ENCODE results near the gene MKLN1.

MKLN1 gene

DNA sequence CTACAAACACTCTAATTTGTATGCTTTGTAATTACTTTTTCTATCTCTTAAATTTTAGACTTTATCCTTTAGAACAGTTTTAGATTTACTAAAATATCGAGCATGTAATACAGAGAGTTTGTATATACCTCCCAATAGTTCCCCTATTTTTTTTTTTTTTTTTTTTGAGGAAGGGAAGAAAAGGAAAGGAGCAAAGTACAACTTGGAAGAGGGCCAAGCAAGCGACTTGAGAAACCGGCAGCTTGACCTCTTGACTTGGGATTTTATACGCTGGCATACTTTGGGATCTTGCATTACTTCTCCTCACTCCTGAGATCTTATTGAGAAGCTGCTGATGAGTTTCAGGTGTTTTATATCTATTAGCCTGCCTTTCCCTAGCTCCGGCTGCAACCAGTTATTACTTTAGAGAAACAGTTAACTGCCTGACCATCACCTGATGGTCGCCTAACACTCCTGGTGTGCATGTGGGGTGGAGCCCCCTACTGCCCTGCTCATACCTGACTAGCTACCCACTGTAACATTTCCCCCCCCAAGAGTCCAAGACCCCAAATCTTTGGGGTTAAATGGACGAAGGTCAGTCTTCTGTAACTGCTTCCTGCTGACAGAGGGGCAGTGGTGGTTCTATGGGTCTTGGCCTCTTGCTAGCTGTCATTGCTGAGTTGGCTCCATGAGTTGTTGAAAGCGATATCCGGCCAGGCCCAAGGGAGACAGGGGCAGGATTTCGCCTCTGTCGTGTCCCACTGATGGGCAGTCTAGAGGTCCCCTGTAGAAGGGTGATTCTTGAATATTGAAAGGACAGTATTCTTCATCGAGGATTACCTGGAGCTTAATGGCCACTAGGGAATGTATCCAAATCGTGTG lies 28.5 kb downstream of the MKLN1 start:
- no peak for DNase-seq

DNA sequence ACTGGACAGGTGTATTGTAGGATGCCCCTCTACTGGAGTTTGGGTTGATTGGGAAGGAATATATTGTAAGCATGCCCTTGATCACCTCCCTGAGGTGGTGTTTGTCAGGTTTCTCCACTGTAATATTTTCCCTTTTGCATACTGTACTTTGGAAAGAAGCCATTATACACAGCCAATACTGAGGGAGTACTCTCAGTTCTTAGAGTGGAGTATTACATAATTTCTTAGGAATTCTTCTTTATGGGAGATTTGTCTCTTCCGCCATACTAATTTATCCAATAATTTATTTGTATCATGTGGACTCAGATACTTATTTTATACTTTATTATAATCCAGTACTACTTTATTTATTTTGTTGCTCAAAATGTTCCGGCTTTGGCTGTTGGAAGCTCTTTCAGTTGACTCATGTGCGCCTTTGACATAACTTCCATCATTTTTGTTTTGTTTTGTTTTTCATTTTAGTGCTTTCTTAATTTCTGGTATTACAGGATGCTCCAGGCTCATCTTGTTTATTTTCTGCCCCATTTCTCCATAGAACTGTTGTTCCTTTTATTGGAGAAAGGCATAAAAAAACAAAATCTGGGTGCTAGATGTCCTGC lies 29.7 kb downstream of the MKLN1 start:
- no peak for DNase-seq

DNA sequence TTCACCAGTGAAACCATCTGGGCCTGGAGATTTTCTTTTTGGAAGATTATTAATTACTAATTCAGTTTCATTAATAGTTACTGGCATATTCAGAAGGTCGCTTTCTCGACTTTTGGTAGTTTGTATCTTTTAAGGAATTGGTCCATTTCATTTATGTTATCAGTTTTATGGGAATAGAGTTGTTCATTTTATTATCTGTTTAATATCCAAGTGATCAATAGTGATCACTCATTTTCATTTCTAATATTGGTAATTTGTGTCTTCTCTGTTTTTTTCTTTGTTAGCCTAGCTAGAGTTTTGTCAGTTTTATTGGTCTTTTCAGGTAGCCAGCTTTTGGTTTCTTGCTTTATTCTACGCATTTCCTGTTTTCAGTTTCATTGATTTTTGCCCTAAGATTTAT lies 31.0 kb downstream of the MKLN1 start:
- no peak for DNase-seq

- no peak for DNase-seq
Measured at GRCh38 chr7:131359136-131359776, 31.6 kb downstream of the MKLN1 start.

GRCh38 chr7:131363719-131364118 lies 36.0 kb downstream of the MKLN1 start:
- no peak for DNase-seq

DNA sequence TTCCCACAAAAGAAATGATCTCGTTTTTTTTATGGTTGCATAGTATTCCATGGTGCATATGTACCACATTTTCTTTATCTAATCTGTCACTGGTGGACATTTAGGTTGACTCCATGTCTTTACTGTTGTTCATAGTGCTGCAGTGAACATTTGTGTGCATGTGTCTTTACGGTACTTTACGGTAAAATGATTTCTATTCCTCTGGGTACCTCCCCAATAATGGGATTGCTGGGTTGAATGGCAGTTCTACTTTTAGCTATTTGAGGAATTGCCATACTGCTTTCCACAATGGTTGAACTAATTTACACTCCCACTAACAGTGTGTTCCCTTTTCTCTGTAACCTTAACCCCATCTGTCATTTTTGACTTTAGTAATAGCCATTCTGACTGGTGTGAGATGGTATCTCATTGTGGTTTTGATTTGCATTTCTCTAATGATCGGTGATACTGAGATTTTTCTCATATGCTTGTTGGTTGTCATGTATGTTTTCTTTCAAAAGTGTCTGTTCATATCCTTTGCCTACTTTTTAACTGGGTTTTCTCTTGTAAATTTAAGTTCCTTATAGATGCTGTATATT lies 37.2 kb downstream of the MKLN1 start:
- no peak for DNase-seq

- DNase-seq = no peak
Measured at GRCh38 chr7:131365838-131366237, 38.2 kb downstream of the MKLN1 start.

DNA sequence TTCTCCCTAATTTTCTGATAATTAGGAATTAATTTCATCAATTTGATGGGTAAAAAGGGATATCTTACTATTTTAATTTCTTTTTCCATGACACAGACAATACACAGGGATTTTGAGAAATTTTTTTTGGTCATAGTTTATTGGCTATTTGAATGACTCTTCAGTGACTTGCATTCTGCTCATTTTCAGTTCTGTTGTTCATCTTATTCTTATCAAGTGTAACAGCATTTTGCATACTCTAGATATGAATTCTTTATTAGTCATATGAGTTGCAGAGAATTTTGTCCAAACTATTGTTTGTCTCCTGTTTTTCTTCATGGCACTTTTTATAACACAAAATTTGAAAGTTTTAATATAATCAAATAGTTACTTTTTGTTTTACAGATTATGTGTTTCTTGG lies 41.7 kb downstream of the MKLN1 start:
- no peak for DNase-seq

DNA sequence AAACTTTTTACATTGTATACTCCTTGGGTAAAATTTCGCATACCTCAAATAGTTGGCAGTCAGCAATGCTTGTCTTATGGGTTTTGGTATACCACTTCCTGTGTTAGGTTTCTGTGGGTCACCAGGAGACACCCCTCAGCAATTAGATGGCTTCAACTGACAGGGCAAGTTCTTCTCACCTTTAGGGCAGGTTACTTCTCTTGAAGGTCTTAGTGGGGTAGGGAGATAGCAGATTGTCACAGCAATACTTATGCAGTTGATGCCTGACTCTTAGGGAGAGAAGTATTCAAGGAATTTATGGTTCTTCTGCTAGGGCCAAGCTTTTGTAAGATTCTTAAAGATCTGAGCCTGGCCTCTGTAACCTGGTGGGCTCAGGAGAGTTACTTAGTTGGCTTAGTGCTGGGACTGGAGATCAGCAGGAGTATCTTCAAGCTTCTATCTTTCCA lies 42.9 kb downstream of the MKLN1 start:
- DNase-seq = no peak

- no peak for DNase-seq
Measured at GRCh38 chr7:131371411-131371810, 43.7 kb downstream of the MKLN1 start.

GRCh38 chr7:131372554-131372953 lies 44.9 kb downstream of the MKLN1 start:
- DNase-seq = no peak

DNA sequence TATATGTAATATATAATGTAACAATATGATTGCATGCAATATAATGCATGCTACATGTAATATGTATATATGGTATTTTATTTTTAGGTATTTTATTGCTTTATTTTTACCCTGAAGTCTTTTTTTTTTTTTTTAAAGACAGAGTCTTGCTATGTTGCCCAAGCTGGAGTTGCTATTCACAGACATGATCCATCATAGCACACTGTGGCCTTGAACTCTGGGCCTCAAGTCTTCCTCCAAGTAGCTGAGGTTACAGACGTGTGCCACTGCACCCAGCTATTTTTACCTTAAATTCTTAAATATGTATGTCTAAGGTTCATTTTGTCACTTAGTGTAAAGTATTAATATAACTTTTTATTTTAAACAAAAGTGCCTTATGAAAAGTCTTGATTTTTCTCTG lies 47.1 kb downstream of the MKLN1 start:
- DNase-seq = no peak

DNA sequence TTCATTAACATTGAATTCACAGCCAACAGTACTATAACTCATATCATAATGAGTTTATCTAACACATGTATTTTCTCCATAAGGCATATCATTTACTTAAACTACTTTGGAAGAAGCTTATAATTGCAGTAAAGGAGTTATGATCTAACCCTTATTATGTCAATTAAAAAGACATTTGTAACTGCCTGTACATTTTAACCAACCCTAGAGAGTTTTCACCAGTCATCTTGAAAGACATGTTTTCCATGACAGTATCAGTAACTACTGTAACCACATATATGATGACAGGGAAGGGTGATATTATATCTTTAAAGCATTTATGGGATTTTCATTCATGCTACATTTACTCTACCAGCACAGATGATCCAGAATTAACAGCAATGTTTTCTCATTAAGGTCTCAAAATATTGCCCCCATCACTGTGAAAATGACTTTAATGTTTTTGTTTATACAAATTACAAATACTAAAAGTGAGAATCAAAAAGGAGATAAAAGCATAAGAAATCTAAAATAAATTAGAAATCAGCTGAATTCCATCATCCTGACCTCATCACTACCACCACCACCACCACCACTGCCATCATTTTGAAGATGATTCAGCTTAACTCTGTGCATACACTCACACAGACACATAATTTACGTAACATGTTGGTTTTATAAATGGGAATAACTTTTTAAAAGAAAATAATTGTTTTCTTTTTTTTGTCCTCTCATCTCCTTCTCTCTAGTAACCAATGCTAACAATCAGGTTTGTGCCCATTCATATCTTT lies 53.6 kb downstream of the MKLN1 start:
- no peak for DNase-seq

GRCh38 chr7:131383417-131384285 lies 56.0 kb downstream of the MKLN1 start:
- DNase-seq = no peak

- no peak for DNase-seq
Measured at GRCh38 chr7:131384286-131384635, 56.6 kb downstream of the MKLN1 start.

- DNase-seq = no peak
Measured at GRCh38 chr7:131385039-131385605, 57.4 kb downstream of the MKLN1 start.

- no peak for DNase-seq
Measured at GRCh38 chr7:131388126-131388525, 60.5 kb downstream of the MKLN1 start.

DNA sequence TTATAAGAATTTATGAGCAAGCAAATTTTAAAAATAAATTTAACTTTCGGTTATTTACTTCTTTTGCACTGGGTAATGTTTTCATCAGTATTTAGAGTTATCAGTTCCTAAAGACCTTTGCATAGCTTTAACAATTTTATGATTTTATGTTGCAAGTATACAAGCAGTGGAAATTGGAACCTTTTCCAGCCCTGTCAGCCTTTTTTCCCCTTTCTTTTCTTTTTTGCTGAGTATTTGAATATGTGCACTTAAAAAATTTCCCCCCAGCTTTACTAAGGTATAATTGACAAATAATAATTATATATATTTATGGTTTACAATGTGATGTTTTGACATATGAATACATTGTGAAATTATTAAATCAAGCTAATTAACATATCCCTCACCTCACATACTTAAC lies 62.6 kb downstream of the MKLN1 start:
- DNase-seq = no peak

DNA sequence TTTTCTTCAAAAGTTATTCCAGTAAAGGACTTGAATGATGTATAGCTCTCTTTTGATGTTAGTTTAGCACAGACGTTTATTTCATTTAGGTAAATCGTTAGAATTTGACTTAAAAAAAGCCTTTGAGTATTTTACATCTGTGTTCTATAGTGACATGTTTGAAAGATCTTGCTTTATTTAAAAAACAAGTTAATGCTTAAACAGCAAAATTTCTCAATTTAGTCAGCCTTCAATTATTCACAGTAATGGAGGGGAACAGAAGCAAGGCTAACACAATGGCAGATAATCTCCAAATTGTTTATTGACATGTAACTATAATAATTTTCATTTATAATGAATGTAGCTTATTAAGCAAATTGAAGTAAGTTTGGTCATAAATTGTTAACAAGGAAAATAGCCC lies 63.5 kb downstream of the MKLN1 start:
- DNase-seq = no peak

GRCh38 chr7:131400681-131401176 lies 73.1 kb downstream of the MKLN1 start:
- DNase-seq = peak; percentile 5

GRCh38 chr7:131401194-131401593 lies 73.5 kb downstream of the MKLN1 start:
- DNase-seq = no peak
